ENCODE data around the gene PLOD3.

- peak; percentile 91 for TF ChIP-seq CTCF (IDR thresholded peaks at IDR 0.05)
- TF ChIP-seq, protein P1, sequence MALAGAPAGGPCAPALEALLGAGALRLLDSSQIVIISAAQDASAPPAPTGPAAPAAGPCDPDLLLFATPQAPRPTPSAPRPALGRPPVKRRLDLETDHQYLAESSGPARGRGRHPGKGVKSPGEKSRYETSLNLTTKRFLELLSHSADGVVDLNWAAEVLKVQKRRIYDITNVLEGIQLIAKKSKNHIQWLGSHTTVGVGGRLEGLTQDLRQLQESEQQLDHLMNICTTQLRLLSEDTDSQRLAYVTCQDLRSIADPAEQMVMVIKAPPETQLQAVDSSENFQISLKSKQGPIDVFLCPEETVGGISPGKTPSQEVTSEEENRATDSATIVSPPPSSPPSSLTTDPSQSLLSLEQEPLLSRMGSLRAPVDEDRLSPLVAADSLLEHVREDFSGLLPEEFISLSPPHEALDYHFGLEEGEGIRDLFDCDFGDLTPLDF (CRISPR knock-in tag; IDR thresholded peaks at IDR 0.05) = no peak
These were observed 26.4 kb upstream of the PLOD3 start for GRCh38 chr7:101243646-101244374.

All from WTC11 (cell line).